Parathyroid adenoma (tissue), 2 donors: ENCODE results near the gene MRTFB.
A peak's percentile ranks its signal among the peaks of the same experiment; 100 is the strongest.

ENCODE experiments used
- H2AFZ ChIP-seq: fragments of 300-600 bp; sonication (generic); one replicate; pipeline ENCODE4 v1.7.0; 2017; ENCODE audit warnings: antibody characterized with exemption, mild to moderate bottlenecking
- H3K27ac ChIP-seq: fragments of 300-600 bp; sonication (generic); one replicate; pipeline ENCODE4 v1.7.0; 2017
- H3K27me3 ChIP-seq: fragments of 300-600 bp; sonication (generic); one replicate; pipeline ENCODE4 v1.7.0; 2017; ENCODE audit warnings: low read length; ENCODE audit not compliant: control insufficient read depth, insufficient read depth
- H3K36me3 ChIP-seq: fragments of 300-600 bp; sonication (generic); one replicate; pipeline ENCODE4 v1.7.0; 2017; ENCODE audit warnings: low read length; ENCODE audit not compliant: control insufficient read depth, insufficient read depth
- H3K4me1 ChIP-seq: fragments of 300-600 bp; sonication (generic); one replicate; pipeline ENCODE4 v1.7.0; 2017; ENCODE audit warnings: control low read depth
- H3K4me2 ChIP-seq: fragments of 300-600 bp; sonication (generic); one replicate; pipeline ENCODE4 v1.7.0; 2017; ENCODE audit warnings: low read length
- H3K4me3 ChIP-seq: fragments of 300-600 bp; sonication (generic); one replicate; pipeline ENCODE4 v1.7.0; 2017; ENCODE audit warnings: low read depth, low read length
- H3K79me2 ChIP-seq: fragments of 300-600 bp; sonication (generic); one replicate; pipeline ENCODE4 v1.7.0; 2017; ENCODE audit warnings: control low read depth
- H3K9ac ChIP-seq: fragments of 300-600 bp; sonication (generic); one replicate; pipeline ENCODE4 v1.7.0; 2017; ENCODE audit warnings: mild to moderate bottlenecking
- H3K9me3 ChIP-seq: fragments of 300-600 bp; sonication (generic); one replicate; pipeline ENCODE4 v1.7.0; 2017; ENCODE audit warnings: low read length; ENCODE audit not compliant: control insufficient read depth
- CTCF ChIP-seq: fragments of 300-600 bp; sonication (generic); IDR thresholded peaks from one replicate; pipeline ENCODE4 v1.7.0; 2017; ENCODE audit warnings: antibody characterized with exemption, mild to moderate bottlenecking
- donor health status: primary hyperparathyroidism.

The MRTFB gene

GRCh38 chr16:14304891-14305460, 233.9 kb downstream of the MRTFB start:
- Histone ChIP-seq H3K9ac (no peak overlapping the region), H3K9me3 (no peaks in the 10 kb centered on the region), H3K79me2 (no peaks in the 10 kb centered on the region), H2AFZ (no peak overlapping the region), H3K4me3 (no peak overlapping the region), H3K36me3 (no peaks in the 10 kb centered on the region), H3K27ac (no peak overlapping the region), H3K4me1 (no peaks in the 10 kb centered on the region), H3K4me2 (no peak overlapping the region), H3K27me3 (no peaks in the 10 kb centered on the region)
- no peak for TF ChIP-seq CTCF

DNA sequence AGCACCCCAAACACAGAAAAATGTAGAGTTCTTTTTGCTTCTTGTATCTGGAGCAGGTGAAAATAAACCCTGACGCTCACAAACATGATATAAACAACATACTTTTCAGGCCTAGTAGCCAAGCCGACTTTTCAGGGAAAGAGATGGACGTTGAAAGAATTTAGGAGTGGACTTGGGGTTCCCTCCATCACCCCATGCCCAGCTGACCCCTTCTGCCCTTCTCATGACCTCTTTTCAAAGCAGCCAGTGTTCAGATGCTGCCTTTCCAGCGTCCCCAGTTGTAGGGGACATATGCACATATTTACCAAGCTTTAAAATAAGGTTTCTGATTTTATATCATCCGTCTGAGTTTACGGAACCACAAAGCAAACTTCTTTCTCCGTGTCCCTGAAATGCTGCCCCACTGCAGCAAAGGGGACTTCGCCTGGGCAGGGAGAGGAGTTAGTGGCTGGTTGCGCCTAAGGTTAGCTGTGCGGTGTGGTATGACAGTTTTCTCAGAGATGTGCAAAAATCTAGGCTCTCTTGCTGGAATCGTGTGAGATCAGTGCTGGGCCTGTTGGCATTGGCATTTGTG, 235.5 kb downstream of the MRTFB start:
- Histone ChIP-seq H3K27ac (no peak overlapping the region), H3K4me1 (no peaks in the 10 kb centered on the region), H3K79me2 (no peaks in the 10 kb centered on the region), H3K9ac (no peak overlapping the region), H3K4me2 (no peak overlapping the region), H3K36me3 (no peaks in the 10 kb centered on the region), H3K4me3 (no peak overlapping the region), H2AFZ (no peak overlapping the region), H3K9me3 (no peaks in the 10 kb centered on the region), H3K27me3 (no peaks in the 10 kb centered on the region)
- TF ChIP-seq CTCF, result no peak

GRCh38 chr16:14307059-14307526, 236.0 kb downstream of the MRTFB start:
- Histone ChIP-seq H3K9me3 (no peaks in the 10 kb centered on the region), H3K9ac (no peak overlapping the region), H3K27ac (no peak overlapping the region), H3K27me3 (no peaks in the 10 kb centered on the region), H3K36me3 (no peaks in the 10 kb centered on the region), H3K79me2 (no peaks in the 10 kb centered on the region), H3K4me3 (no peak overlapping the region), H2AFZ (no peak overlapping the region), H3K4me2 (no peak overlapping the region), H3K4me1 (no peaks in the 10 kb centered on the region)
- TF ChIP-seq CTCF, result no peak

- Histone ChIP-seq H3K4me1 (no peaks in the 10 kb centered on the region), H3K27ac (no peak overlapping the region)
- TF ChIP-seq CTCF, result no peak
Observed at GRCh38 chr16:14307527-14308367, 236.6 kb downstream of the MRTFB start.

More at GRCh38 chr16:14307527-14308367, 236.6 kb downstream of the MRTFB start:
- Histone ChIP-seq H3K4me2 (peak overlapping the region; percentile 39), H3K9ac (no peak overlapping the region), H2AFZ (peak overlapping the region; percentile 66), H3K27me3 (no peaks in the 10 kb centered on the region), H3K36me3 (no peaks in the 10 kb centered on the region), H3K79me2 (no peaks in the 10 kb centered on the region), H3K9me3 (no peaks in the 10 kb centered on the region), H3K4me3 (no peak overlapping the region)
